ENCODE data around the gene TBRG1.

- no peak for TF ChIP-seq CHD1 (IDR thresholded peaks at IDR 0.05; ENCODE audit: low read depth, low read length)
- TF ChIP-seq CTCF (conservative IDR thresholded peaks at IDR 0.05; ENCODE audit: low read depth, low read length) = no peak
- TF ChIP-seq RCOR1 (IDR thresholded peaks at IDR 0.05; ENCODE audit: insufficient replicate concordance, low read length) = no peak
- no peak for TF ChIP-seq FOS (IDR thresholded peaks at IDR 0.05; ENCODE audit: low read depth, low read length)
- no peak for TF ChIP-seq RFX5 (IDR thresholded peaks at IDR 0.05; ENCODE audit: low read depth, low read length)
- TF ChIP-seq POLR2A (IDR thresholded peaks at IDR 0.05; ENCODE audit: low read depth, low read length) = no peak
- no peak for TF ChIP-seq BHLHE40 (IDR thresholded peaks at IDR 0.05; ENCODE audit: low read depth, low read length)
- no peak for TF ChIP-seq RAD21 (IDR thresholded peaks at IDR 0.05; ENCODE audit: low read length)
- no peak for TF ChIP-seq CEBPB (IDR thresholded peaks at IDR 0.05; ENCODE audit: low read depth, low read length)
- no peak for TF ChIP-seq MAZ (IDR thresholded peaks at IDR 0.05; ENCODE audit: borderline replicate concordance, low read depth, low read length)
- TF ChIP-seq USF2 (IDR thresholded peaks at IDR 0.05; ENCODE audit: low read depth, low read length) = no peak
- no peak for TF ChIP-seq MAFK (IDR thresholded peaks at IDR 0.05; ENCODE audit: low read depth, low read length)
Measured at GRCh38 chr11:124643042-124643604, 20.5 kb downstream of the TBRG1 start.
